Fibroblast of pulmonary artery (primary cell): ENCODE results near the gene NDRG2.

ENCODE experiments used
- DNase-seq: peaks from one replicate; pipeline ENCODE4 v3.0.0-alpha.2; 2010; ENCODE audit warnings: low read depth
- H3K4me3 ChIP-seq: replicated peaks from 2 replicates; pipeline ENCODE4 v1.5.1; 2011; ENCODE audit warnings: low read depth, mild to moderate bottlenecking, control low read depth, low read length, moderate library complexity
- TF ChIP-seq, protein P1 (sequence below): IDR thresholded peaks from 2 replicates; pipeline ENCODE4 v1.5.1; 2011; ENCODE audit warnings: mild to moderate bottlenecking, control low read depth, low read length, inconsistent platforms; ENCODE audit errors: missing control alignments

NDRG2 gene

DNA sequence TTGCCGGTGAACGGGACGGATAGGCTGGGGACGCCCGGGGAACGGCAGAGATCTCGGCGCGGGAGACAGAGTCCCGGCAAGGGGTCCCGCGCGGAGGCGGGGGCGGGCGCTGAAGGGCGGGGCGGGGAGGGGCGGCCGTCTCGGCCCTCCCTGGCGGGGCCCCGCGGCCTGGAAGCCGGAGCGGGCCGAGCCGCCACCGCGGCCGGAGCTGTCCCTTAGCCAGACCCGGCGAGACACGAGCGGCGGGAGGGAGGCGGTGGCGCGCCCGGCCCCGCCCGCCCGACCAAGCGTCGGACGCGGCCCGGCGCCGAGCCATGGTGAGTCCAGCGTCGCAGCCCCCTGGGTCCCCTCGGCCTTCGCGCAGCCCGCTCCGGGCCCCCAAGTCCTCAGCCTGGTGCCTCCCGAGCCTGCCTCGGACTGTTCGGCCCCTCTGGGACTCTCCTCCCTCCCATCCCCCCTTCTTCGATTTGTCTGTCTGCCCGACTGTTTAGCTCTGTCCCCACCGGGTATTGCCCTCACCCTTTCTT, 45.3 kb upstream of the NDRG2 start, which contains the start of gene ARHGEF40:
Gene ARHGEF40, plus strand, starts transcription at position 222 of the 527 bp plus-strand sequence. Its CDS starts 93 bp downstream, at position 315.
- DNase-seq = peak; percentile 41
- peak within 1 kb of the TSS; percentile 83 for H3K4me3 ChIP-seq
- TF ChIP-seq, protein P1, sequence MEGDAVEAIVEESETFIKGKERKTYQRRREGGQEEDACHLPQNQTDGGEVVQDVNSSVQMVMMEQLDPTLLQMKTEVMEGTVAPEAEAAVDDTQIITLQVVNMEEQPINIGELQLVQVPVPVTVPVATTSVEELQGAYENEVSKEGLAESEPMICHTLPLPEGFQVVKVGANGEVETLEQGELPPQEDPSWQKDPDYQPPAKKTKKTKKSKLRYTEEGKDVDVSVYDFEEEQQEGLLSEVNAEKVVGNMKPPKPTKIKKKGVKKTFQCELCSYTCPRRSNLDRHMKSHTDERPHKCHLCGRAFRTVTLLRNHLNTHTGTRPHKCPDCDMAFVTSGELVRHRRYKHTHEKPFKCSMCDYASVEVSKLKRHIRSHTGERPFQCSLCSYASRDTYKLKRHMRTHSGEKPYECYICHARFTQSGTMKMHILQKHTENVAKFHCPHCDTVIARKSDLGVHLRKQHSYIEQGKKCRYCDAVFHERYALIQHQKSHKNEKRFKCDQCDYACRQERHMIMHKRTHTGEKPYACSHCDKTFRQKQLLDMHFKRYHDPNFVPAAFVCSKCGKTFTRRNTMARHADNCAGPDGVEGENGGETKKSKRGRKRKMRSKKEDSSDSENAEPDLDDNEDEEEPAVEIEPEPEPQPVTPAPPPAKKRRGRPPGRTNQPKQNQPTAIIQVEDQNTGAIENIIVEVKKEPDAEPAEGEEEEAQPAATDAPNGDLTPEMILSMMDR = no peak

DNA sequence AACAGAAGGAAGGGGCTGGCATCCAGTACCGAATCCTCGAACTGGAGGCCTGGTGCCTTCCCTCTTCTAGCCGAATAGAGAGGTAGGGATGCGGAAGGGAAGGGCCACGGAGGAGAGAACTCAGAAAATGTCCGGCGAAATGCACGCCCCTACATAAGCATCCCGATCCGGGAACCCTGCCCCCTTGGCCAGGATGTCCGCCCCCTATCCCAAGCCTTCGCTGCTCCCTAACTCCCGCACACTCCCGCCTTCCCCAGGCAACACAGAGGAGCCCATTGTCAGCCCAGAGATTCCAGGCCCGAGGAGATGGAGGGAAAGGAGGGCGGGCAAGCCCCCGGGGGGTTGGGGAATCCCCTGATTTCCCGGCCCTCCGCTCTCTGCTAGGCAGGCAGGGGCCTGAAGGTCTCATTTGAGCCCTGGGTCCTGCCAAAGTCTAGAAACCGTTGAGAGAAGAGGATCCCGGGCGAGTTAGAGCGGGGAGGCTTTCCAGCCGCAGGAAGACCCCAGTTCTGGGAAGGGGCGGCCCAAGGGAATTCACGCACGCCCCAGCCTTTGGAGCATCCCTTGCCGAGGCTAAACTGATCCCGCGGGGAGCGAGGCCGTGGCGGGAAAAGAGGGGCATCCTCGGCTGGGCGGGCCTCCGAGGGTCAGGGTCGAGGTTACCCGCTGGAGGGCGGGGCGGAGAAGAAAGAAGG, 44.7 kb upstream of the NDRG2 start:
- peak; percentile 43 for DNase-seq
- H3K4me3 ChIP-seq = peak overlapping the region; percentile 83
- TF ChIP-seq, protein P1 = no peak

DNA sequence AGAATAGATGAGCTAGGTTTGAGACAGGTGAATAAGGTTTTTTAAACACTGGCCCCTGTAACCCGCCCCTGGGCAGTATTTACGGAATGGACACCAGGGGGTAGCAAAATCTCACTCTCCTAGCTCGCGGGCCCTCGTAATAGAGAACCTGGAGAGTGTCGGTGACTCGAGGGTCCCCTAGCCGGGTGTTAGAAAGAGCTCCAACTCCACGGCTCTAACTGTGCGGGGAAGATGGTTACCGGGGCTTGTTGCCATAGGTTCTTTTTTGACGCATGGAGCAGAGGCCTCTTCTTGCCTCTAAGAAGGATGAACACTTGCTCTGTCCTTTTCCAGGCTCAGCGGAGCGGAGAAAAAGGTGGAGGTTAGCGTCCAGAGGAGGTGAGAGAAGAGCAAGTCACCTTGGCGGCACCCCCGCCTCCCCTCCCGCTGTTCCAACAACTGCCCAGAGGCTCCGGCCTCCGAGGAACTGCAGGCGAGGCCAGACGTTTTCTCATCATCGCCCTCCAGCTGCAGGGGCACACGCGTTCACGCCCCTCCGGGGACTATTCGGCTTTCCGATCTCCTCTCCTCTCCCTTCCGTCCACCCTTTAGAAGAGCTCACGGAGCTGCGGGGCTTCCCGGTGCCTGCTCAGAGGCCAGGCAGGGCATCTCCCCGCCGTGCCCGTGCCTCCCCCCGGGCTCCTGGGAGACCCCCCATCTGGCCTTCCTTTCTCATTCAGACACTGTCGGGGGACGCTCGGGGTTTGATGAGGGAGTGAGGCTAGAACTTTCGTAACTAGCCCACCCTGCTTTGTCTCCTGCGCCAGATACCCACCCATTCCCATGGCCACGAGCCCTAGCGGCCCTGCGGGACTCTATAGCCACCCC, 43.9 kb upstream of the NDRG2 start:
- TF ChIP-seq, protein P1 = peak; percentile 69
- peak; percentile 67 for DNase-seq
- H3K4me3 ChIP-seq = peak overlapping the region; percentile 83

DNA sequence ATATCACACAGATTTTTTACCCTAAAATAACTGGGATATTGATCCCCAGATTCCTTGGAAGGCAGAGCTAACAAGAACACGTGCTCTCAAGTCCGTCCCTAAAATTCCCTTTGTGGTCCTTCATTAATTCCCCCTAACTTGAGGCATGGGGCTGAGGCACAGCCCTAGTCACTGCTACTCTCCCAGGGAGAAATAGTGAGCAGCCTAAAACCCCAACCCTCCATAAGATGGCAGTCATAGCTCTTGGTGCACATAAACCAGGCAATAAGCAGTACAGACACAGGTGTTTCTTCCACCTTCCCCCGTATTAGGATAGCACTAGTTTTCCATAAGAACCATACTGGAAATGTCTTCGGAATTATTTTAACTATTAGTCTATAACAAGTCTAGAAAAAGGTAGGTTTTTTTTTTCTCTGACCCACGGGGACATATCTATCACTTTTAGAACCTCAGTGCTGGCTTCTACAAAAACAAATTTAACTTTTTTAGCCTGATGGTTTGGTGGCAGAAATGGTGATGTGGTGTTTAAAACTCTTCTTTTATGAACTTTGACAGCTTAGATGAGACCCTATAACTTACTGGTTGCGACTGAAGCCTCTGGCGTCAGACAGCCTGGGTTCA, 42.1 kb upstream of the NDRG2 start:
- TF ChIP-seq, protein P1 = peak; percentile 32
- DNase-seq = no peak
- H3K4me3 ChIP-seq = no peak overlapping the region

DNA sequence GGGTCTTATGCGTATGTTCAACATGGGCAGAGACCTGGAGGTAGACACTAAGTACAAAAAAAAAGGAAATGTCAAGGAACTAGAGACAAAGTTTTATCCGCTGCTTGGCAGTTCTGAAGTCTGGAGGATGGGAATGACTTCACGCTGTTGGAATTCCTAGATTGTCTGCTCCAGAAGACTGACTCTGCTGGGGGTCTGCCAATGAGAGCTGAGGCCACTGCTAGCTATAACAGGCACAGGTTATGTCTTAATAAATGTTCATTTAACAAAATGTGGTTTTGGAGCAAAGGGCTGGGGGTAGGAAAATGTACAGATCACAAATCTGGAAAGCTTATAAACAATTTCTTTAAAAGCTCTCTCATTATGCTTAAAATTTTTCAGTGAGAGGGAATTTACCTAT, 38.6 kb upstream of the NDRG2 start:
- DNase-seq = peak; percentile 89
- TF ChIP-seq, protein P1 = no peak

DNA sequence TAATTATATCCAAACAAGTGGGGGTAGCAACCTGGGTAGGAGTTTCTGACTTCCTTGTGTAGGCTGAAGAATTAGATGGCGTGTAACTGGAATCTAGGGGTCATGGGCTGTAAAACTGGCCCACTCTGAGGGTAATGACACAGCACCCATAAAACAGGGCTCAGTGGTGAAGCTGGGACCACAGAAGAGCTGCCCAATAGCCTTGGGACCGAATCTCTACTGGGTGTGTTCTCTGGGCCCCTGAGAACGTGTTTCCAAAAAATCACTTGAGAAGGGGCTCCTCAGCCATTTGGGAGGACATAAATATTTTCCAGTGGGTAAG, 36.4 kb upstream of the NDRG2 start:
- DNase-seq = no peak
- no peak overlapping the region for H3K4me3 ChIP-seq
- TF ChIP-seq, protein P1 = no peak

More for the DNA sequence above, 38.6 kb upstream of the NDRG2 start:
- H3K4me3 ChIP-seq = no peak overlapping the region
